ENCODE results near the gene BDH1.

The BDH1 gene

GRCh38 chr3:197491923-197492664 lies 63.7 kb downstream of the BDH1 start:
- peaks cover 3% of the 10 kb centered on the region for H3K4me1 ChIP-seq (ENCODE audit: control insufficient read depth, insufficient read depth, low read length)
- H3K36me3 ChIP-seq (ENCODE audit: control insufficient read depth in 2 of 2, insufficient read depth in 2 of 2, low read length in 2 of 2) = no peaks in the 10 kb centered on the region
- no peak overlapping the region for H3K27ac ChIP-seq (ENCODE audit: low read length)
- H3K9me3 ChIP-seq (ENCODE audit: control insufficient read depth in 2 of 2, low read length in 2 of 2) = no peaks in the 10 kb centered on the region
- no peak overlapping the region for H3K4me3 ChIP-seq (ENCODE audit: low read length in 2 of 2)
- H3K27me3 ChIP-seq (ENCODE audit: control insufficient read depth in 1 of 2, insufficient read depth in 2 of 2, low read length in 2 of 2) = no peaks in the 10 kb centered on the region
- H3K9ac ChIP-seq (ENCODE audit: low read length in 2 of 2) = no peak overlapping the region

DNA sequence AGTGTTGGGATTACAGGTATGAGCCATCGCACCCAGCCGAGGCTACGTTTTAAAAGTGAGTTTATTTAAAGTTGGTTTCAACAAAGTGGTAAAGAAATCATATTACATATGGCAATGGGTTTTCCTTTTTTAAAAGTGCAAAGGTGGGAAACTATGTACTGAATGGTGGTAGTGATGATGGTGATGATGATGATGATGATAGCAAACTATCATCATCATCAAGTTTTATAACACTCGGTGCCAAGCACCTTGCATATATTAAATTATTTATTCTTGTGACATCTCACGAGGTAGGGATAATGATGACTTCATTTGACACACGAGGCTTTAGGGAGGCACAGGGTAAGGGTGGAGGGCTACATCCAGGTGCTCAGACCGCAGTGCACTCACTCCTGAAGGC lies 64.3 kb downstream of the BDH1 start:
- Histone ChIP-seq H3K4me1 (ENCODE audit: control insufficient read depth, insufficient read depth, low read length) (peaks cover 3% of the 10 kb centered on the region), H3K27me3 (ENCODE audit: control insufficient read depth in 1 of 2, insufficient read depth in 2 of 2, low read length in 2 of 2) (no peaks in the 10 kb centered on the region), H3K4me3 (ENCODE audit: low read length in 2 of 2) (no peak overlapping the region), H3K36me3 (ENCODE audit: control insufficient read depth in 2 of 2, insufficient read depth in 2 of 2, low read length in 2 of 2) (no peaks in the 10 kb centered on the region), H3K9me3 (ENCODE audit: control insufficient read depth in 2 of 2, low read length in 2 of 2) (no peaks in the 10 kb centered on the region), H3K9ac (ENCODE audit: low read length in 2 of 2) (no peak overlapping the region), H3K27ac (ENCODE audit: low read length) (no peak overlapping the region)

DNA sequence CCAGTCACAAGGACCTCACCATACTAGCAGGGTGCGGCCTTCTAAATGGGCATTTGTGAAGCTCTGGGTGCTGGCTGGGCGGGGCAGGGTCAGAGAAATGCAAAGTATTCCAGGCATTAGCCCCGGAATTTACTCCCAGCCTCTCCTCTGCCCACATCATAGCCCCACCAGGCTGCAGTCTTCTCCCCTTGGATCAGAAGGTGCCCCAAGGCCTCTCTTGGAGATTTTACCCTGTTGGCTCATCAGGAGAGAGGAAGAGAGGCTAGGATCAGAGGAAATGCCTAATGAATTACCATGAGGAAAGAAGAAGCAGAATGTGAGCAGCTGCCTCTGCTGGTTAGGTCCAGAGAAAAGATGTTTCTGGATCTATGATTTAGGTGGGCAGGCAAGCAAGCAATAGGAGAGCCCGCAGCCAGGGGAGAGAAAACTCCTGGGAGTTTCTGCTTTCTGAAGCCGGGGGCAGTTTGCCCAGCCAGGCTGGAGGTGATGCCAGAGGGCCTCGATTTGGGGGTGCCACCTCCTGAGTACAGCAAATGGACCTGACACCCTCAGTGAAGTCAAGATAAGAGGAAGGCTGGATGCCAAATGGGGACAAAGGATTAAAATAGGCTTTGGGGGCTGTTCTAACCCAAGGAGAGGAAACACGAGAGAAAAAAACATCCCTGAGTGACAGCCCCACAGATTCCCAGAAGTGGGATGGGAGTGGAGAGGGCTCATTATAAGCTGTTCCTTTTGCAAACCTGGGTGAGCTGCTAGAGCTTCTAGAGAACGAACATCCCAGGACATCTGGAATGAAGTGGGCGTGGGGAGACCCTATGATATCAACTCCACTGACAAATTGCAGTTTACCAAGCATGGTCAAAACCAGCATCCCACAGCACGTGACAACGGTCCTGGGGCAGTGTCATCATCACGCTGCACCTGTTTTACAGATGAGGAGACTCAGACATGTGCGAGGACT lies 65.4 kb downstream of the BDH1 start:
- H3K4me1 ChIP-seq (ENCODE audit: control insufficient read depth, insufficient read depth, low read length) = peaks cover 3% of the 10 kb centered on the region
- no peak overlapping the region for H3K27ac ChIP-seq (ENCODE audit: low read length)
- no peak overlapping the region for H3K4me3 ChIP-seq (ENCODE audit: low read length in 2 of 2)
- no peaks in the 10 kb centered on the region for H3K36me3 ChIP-seq (ENCODE audit: control insufficient read depth in 2 of 2, insufficient read depth in 2 of 2, low read length in 2 of 2)
- H3K9ac ChIP-seq (ENCODE audit: low read length in 2 of 2) = no peak overlapping the region
- H3K27me3 ChIP-seq (ENCODE audit: control insufficient read depth in 1 of 2, insufficient read depth in 2 of 2, low read length in 2 of 2) = no peaks in the 10 kb centered on the region
- no peaks in the 10 kb centered on the region for H3K9me3 ChIP-seq (ENCODE audit: control insufficient read depth in 2 of 2, low read length in 2 of 2)

- Histone ChIP-seq H3K27ac (ENCODE audit: low read length) (no peak overlapping the region), H3K27me3 (ENCODE audit: control insufficient read depth in 1 of 2, insufficient read depth in 2 of 2, low read length in 2 of 2) (no peaks in the 10 kb centered on the region), H3K9me3 (ENCODE audit: control insufficient read depth in 2 of 2, low read length in 2 of 2) (no peaks in the 10 kb centered on the region), H3K4me3 (ENCODE audit: low read length in 2 of 2) (no peak overlapping the region), H3K9ac (ENCODE audit: low read length in 2 of 2) (no peak overlapping the region), H3K4me1 (ENCODE audit: control insufficient read depth, insufficient read depth, low read length) (peaks cover 3% of the 10 kb centered on the region), H3K36me3 (ENCODE audit: control insufficient read depth in 2 of 2, insufficient read depth in 2 of 2, low read length in 2 of 2) (no peaks in the 10 kb centered on the region)
Measured at GRCh38 chr3:197487911-197488391, 67.8 kb downstream of the BDH1 start.

DNA sequence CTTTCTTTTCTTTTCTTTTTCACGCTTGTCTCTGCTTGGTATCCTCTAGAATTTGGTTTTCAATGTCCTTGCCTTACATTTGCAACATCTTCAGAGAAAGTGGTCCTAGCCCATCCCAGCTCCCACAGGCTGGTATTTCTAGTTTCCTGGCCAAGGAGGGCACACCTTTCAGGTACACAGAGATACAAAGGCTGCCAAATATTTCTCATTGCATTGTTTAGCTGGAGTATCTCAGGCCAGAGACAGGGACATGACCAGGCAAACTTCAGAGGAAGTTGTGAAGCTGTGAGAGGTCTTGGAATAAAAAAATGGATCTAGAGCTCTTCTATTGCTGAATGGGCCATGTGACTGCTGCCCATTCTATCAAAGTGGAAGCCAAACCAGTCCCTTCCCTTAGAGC lies 68.9 kb downstream of the BDH1 start:
- H3K4me1 ChIP-seq (ENCODE audit: control insufficient read depth, insufficient read depth, low read length) = peaks cover 3% of the 10 kb centered on the region
- H3K9ac ChIP-seq (ENCODE audit: low read length in 2 of 2) = no peak overlapping the region
- H3K4me3 ChIP-seq (ENCODE audit: low read length in 2 of 2) = no peak overlapping the region
- H3K9me3 ChIP-seq (ENCODE audit: control insufficient read depth in 2 of 2, low read length in 2 of 2) = no peaks in the 10 kb centered on the region
- no peak overlapping the region for H3K27ac ChIP-seq (ENCODE audit: low read length)
- H3K36me3 ChIP-seq (ENCODE audit: control insufficient read depth in 2 of 2, insufficient read depth in 2 of 2, low read length in 2 of 2) = no peaks in the 10 kb centered on the region
- no peaks in the 10 kb centered on the region for H3K27me3 ChIP-seq (ENCODE audit: control insufficient read depth in 1 of 2, insufficient read depth in 2 of 2, low read length in 2 of 2)

DNA sequence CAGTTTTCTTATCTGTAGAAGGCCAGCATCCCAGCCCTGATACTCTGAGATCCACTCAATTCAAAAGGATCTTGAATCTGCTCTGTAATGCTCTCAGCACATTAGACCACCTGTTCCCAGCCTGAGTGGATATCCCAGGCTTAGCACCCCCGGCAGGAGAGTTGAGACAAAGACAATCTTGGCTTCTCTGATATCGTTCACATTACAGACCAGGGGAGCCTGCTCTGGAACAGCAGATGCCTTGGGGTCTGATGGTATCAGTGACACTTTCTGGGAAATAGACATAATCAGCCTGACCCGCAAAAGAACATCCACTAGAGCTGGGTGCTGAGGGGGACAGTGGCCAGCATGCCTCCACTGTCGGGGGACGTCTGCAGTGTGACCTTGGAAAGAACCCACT lies 70.6 kb downstream of the BDH1 start:
- Histone ChIP-seq H3K9ac (ENCODE audit: low read length in 2 of 2) (no peak overlapping the region), H3K4me1 (ENCODE audit: control insufficient read depth, insufficient read depth, low read length) (peaks cover 3% of the 10 kb centered on the region), H3K27me3 (ENCODE audit: control insufficient read depth in 1 of 2, insufficient read depth in 2 of 2, low read length in 2 of 2) (peaks cover 0 to 2% of the 10 kb centered on the region in 2 donors), H3K36me3 (ENCODE audit: control insufficient read depth in 2 of 2, insufficient read depth in 2 of 2, low read length in 2 of 2) (no peaks in the 10 kb centered on the region), H3K27ac (ENCODE audit: low read length) (no peak overlapping the region), H3K4me3 (ENCODE audit: low read length in 2 of 2) (no peak overlapping the region), H3K9me3 (ENCODE audit: control insufficient read depth in 2 of 2, low read length in 2 of 2) (no peaks in the 10 kb centered on the region)

- Histone ChIP-seq H3K9ac (ENCODE audit: low read length in 2 of 2) (no peak overlapping the region), H3K36me3 (ENCODE audit: control insufficient read depth in 2 of 2, insufficient read depth in 2 of 2, low read length in 2 of 2) (no peaks in the 10 kb centered on the region), H3K27ac (ENCODE audit: low read length) (no peak overlapping the region), H3K4me3 (ENCODE audit: low read length in 2 of 2) (no peak overlapping the region), H3K27me3 (ENCODE audit: control insufficient read depth in 1 of 2, insufficient read depth in 2 of 2, low read length in 2 of 2) (peaks cover 0 to 2% of the 10 kb centered on the region in 2 donors), H3K9me3 (ENCODE audit: control insufficient read depth in 2 of 2, low read length in 2 of 2) (no peaks in the 10 kb centered on the region), H3K4me1 (ENCODE audit: control insufficient read depth, insufficient read depth, low read length) (peaks cover 3% of the 10 kb centered on the region)
Measured at GRCh38 chr3:197484204-197484901, 71.4 kb downstream of the BDH1 start.

DNA sequence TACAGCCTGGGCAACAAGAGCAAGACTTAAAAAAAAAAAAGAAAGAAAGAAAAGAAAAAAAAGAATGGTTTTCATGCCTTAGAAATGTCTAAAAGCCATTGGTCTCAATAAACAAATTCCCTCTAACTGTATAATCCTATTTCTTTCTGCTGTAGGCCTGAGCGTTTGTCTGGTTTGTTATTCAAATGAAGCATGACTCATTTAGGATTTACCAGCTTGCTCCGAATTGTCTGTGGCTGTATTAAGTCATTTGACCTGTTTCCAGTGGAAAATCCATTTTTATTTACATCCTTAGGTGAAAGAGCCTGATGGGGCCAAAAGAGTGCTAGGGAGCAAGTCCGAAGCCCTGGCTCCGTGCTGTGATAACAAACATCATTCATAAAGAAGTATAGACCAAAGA lies 73.8 kb downstream of the BDH1 start:
- no peak overlapping the region for H3K4me3 ChIP-seq (ENCODE audit: low read length in 2 of 2)
- H3K27ac ChIP-seq (ENCODE audit: low read length) = no peak overlapping the region
- no peaks in the 10 kb centered on the region for H3K9me3 ChIP-seq (ENCODE audit: control insufficient read depth in 2 of 2, low read length in 2 of 2)
- H3K27me3 ChIP-seq (ENCODE audit: control insufficient read depth in 1 of 2, insufficient read depth in 2 of 2, low read length in 2 of 2) = peaks cover 0 to 6% of the 10 kb centered on the region in 2 donors
- H3K4me1 ChIP-seq (ENCODE audit: control insufficient read depth, insufficient read depth, low read length) = no peaks in the 10 kb centered on the region
- H3K36me3 ChIP-seq (ENCODE audit: control insufficient read depth in 2 of 2, insufficient read depth in 2 of 2, low read length in 2 of 2) = no peaks in the 10 kb centered on the region
- H3K9ac ChIP-seq (ENCODE audit: low read length in 2 of 2) = no peak overlapping the region

GRCh38 chr3:197480320-197480719 lies 75.4 kb downstream of the BDH1 start:
- no peak overlapping the region for H3K4me3 ChIP-seq (ENCODE audit: low read length in 2 of 2)
- H3K27ac ChIP-seq (ENCODE audit: low read length) = no peak overlapping the region
- peaks cover 0 to 6% of the 10 kb centered on the region in 2 donors for H3K27me3 ChIP-seq (ENCODE audit: control insufficient read depth in 1 of 2, insufficient read depth in 2 of 2, low read length in 2 of 2)
- no peaks in the 10 kb centered on the region for H3K4me1 ChIP-seq (ENCODE audit: control insufficient read depth, insufficient read depth, low read length)
- H3K9me3 ChIP-seq (ENCODE audit: control insufficient read depth in 2 of 2, low read length in 2 of 2) = no peaks in the 10 kb centered on the region
- H3K9ac ChIP-seq (ENCODE audit: low read length in 2 of 2) = no peak overlapping the region
- H3K36me3 ChIP-seq (ENCODE audit: control insufficient read depth in 2 of 2, insufficient read depth in 2 of 2, low read length in 2 of 2) = no peaks in the 10 kb centered on the region

DNA sequence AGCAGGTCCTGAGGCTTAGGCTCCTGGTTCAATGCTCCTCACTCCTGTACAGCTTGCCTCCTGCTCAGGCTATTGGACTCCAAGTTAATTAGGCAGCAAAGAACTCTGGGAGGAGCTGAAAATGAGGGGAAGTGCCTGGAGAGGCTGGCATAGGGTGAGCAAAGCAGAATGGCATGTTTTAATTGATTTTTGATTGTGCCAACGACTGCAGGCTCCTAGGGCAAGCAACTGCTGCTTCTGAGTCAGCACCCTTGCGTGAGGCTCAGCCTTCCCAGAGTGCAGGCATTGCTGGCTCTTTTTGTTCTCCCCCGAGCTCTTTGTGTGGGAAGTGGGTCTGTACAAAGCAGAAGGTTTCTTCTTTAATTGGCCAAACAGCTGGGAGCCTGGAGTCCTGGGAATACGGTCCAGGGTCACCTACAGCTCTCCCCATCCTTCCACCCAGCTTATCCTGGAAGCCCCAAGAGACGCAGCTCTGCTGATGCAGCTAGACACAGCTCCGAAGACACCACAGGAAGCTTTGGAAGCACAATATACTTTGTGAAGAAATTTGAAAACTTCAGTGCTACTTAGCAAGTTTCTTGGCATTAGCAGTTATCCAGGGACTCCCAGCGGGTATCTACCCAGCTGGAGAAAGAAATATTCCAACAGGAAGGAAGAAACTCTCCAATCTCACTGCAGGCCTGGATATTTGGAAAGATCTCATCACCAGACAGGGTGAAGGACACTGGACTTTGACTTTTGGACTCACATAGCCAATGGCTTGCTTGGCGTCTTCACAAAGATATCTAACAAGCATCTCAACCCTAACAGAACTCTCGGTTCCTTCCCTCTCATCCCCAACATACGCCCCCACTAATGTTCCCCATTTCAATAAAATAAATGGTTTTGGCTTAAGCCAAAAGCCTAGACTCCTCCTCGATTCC lies 76.8 kb downstream of the BDH1 start:
- Histone ChIP-seq H3K4me3 (ENCODE audit: low read length in 2 of 2) (no peak overlapping the region), H3K27ac (ENCODE audit: low read length) (no peak overlapping the region), H3K36me3 (ENCODE audit: control insufficient read depth in 2 of 2, insufficient read depth in 2 of 2, low read length in 2 of 2) (no peaks in the 10 kb centered on the region), H3K9me3 (ENCODE audit: control insufficient read depth in 2 of 2, low read length in 2 of 2) (no peaks in the 10 kb centered on the region), H3K9ac (ENCODE audit: low read length in 2 of 2) (no peak overlapping the region), H3K27me3 (ENCODE audit: control insufficient read depth in 1 of 2, insufficient read depth in 2 of 2, low read length in 2 of 2) (peaks cover 0 to 6% of the 10 kb centered on the region in 2 donors), H3K4me1 (ENCODE audit: control insufficient read depth, insufficient read depth, low read length) (no peaks in the 10 kb centered on the region)

Data from stomach smooth muscle (tissue), 2 donors.